ENCODE measurements around the gene VANGL2.

VANGL2 gene

GRCh38 chr1:160406131-160406968 is 6.0 kb downstream of the VANGL2 start:
- DNase-seq = peak in 1 of 2 experiments; percentile 11

- DNase-seq = peak in 1 of 2 experiments; percentile 10
Measured at GRCh38 chr1:160407839-160408801, 7.8 kb downstream of the VANGL2 start.

GRCh38 chr1:160408864-160409263 is 8.5 kb downstream of the VANGL2 start:
- peak in 1 of 2 experiments; percentile 7 for DNase-seq

- DNase-seq = peak in 1 of 2 experiments; percentile 12
Measured at GRCh38 chr1:160409486-160409885, 9.1 kb downstream of the VANGL2 start.

GRCh38 chr1:160410406-160411005 is 10.1 kb downstream of the VANGL2 start:
- no peak for DNase-seq

- no peak for DNase-seq
Measured at GRCh38 chr1:160411271-160412027, 11.1 kb downstream of the VANGL2 start.

- no peak for DNase-seq
Measured at GRCh38 chr1:160412028-160412362, 11.6 kb downstream of the VANGL2 start.

- DNase-seq = no peak
Measured at GRCh38 chr1:160413716-160414115, 13.4 kb downstream of the VANGL2 start.

- DNase-seq = no peak
Measured at GRCh38 chr1:160414881-160415280, 14.5 kb downstream of the VANGL2 start.

- no peak for DNase-seq
Measured at GRCh38 chr1:160415696-160416290, 15.4 kb downstream of the VANGL2 start.

GRCh38 chr1:160416369-160416768 is 16.0 kb downstream of the VANGL2 start:
- no peak for DNase-seq

GRCh38 chr1:160418483-160418882 is 18.1 kb downstream of the VANGL2 start:
- DNase-seq = no peak

- DNase-seq = no peak
Measured at GRCh38 chr1:160419150-160419837, 18.9 kb downstream of the VANGL2 start.

- no peak for DNase-seq
Measured at GRCh38 chr1:160419838-160420169, 19.4 kb downstream of the VANGL2 start.

GRCh38 chr1:160420881-160421842 is 20.8 kb downstream of the VANGL2 start:
- DNase-seq = no peak

GRCh38 chr1:160421881-160422280 is 21.5 kb downstream of the VANGL2 start:
- DNase-seq = no peak

- DNase-seq = no peak
Measured at GRCh38 chr1:160423966-160424365, 23.6 kb downstream of the VANGL2 start.

- DNase-seq = peak in 1 of 2 experiments; percentile 7
Measured at GRCh38 chr1:160425847-160426246, 25.5 kb downstream of the VANGL2 start.

GRCh38 chr1:160427625-160428024 is 27.3 kb downstream of the VANGL2 start:
- DNase-seq = peak in 1 of 2 experiments; percentile 24

- DNase-seq = peak in 1 of 2 experiments; percentile 11
Measured at GRCh38 chr1:160428053-160428452, 27.7 kb downstream of the VANGL2 start.
